Caco-2 (cell line): ENCODE measurements around the gene SH2D4B. TPM values are rescaled to one million over a fixed set of nuclear protein-coding genes. Genes with fewer than 3 reads are reported as not detected.

Experiments used
- BruUV-seq: library from RNA; stranded (reverse); fragments of 400-500 nt; replicated peaks from 2 replicates; lab custom pipeline; 2021; lab: Mats Ljungman, UMichigan
- CTCF ChIA-PET: fragments of 300-600 bp; sonication (Branson Sonifier 250); formaldehyde crosslinking; loops from one replicate; lab custom pipeline; 2022; ENCODE audit warnings: antibody characterized with exemption; lab: Charles Lee
- POLR2A ChIA-PET: fragments of 300-600 bp; sonication (Branson Sonifier 250); formaldehyde crosslinking; loops from one replicate; lab custom pipeline; 2022; ENCODE audit warnings: antibody characterized with exemption; lab: Charles Lee
- DNase-seq, 2 experiments: peaks; one replicate each; pipeline versions ENCODE4 v3.0.0 to v3.0.0-alpha.2; 2020 to 2022
- H3K27me3 ChIP-seq: replicated peaks from 2 replicates; pipeline ENCODE4 v1.6.0; 2011; ENCODE audit warnings: low read length; ENCODE audit not compliant: control insufficient read depth, insufficient read depth
- H3K36me3 ChIP-seq: 2 replicates; pipeline ENCODE4 v1.5.1; 2011; ENCODE audit warnings: low read length; ENCODE audit not compliant: control insufficient read depth, insufficient read depth
- H3K4me1 ChIP-seq: fragments of 250-450 bp; sonication (Bioruptor Pico); 2 replicates; pipeline ENCODE4 v1.5.1; 2020; ENCODE audit warnings: mild to moderate bottlenecking
- H3K4me3 ChIP-seq: 2 replicates; pipeline ENCODE4 v1.5.1; 2011; ENCODE audit warnings: low read depth, mild to moderate bottlenecking, control low read depth, low read length
- H3K9me3 ChIP-seq: fragments of 250-450 bp; sonication (Bioruptor Pico); 2 replicates; pipeline ENCODE4 v1.5.1; 2020; ENCODE audit warnings: mild to moderate bottlenecking, moderate library complexity
- H3K27ac Mint-ChIP-seq: one replicate; pipeline ENCODE4 v1.8.0; 2022; ENCODE audit warnings: mixed read lengths; ENCODE audit not compliant: unreplicated experiment
- H3K27me3 Mint-ChIP-seq: one replicate; pipeline ENCODE4 v1.8.0; 2022; ENCODE audit warnings: mixed read lengths; ENCODE audit not compliant: insufficient read depth, unreplicated experiment
- H3K36me3 Mint-ChIP-seq: one replicate; pipeline ENCODE4 v1.8.0; 2022; ENCODE audit warnings: mild to moderate bottlenecking, mixed read lengths; ENCODE audit not compliant: insufficient read depth, unreplicated experiment
- H3K4me1 Mint-ChIP-seq: one replicate; pipeline ENCODE4 v1.8.0; 2022; ENCODE audit warnings: low read depth, mixed read lengths; ENCODE audit not compliant: unreplicated experiment
- H3K4me3 Mint-ChIP-seq: one replicate; pipeline ENCODE4 v1.8.0; 2022; ENCODE audit warnings: mild to moderate bottlenecking, moderate library complexity, mixed read lengths; ENCODE audit not compliant: unreplicated experiment
- H3K9me3 Mint-ChIP-seq: one replicate; pipeline ENCODE4 v1.8.0; 2022; ENCODE audit warnings: mixed read lengths; ENCODE audit not compliant: unreplicated experiment
- CTCF ChIP-seq, 2 experiments: fragments of 200-600 bp in 1 of 2; IDR thresholded peaks; 1 replicate in 1 of 2; 2 replicates in 1 of 2; pipeline versions ENCODE4 v1.5.1 to v1.8.0; 2011 to 2022; ENCODE audit warnings: antibody characterized with exemption in 1 of 2, control low read depth in 1 of 2, inconsistent platforms in 1 of 2, low read depth in 1 of 2, low read length in 1 of 2, mild to moderate bottlenecking in 1 of 2, moderate library complexity in 1 of 2; ENCODE audit not compliant: insufficient read depth in 1 of 2, severe bottlenecking in 1 of 2, unreplicated experiment in 1 of 2
- intact Hi-C: fragments of 100-400 bp; cut with micrococcal nuclease; formaldehyde crosslinking; loops from one replicate; pipeline ENCODE4 v1.10.0; 2022; ENCODE audit not compliant: unreplicated experiment
- total RNA-seq: library from RNA; stranded (reverse); gene quantifications from 2 replicates; pipeline ENCODE4 v1.2.3, GENCODE V29; 2022

Gene SH2D4B
- total RNA-seq, 1 experiment from 2014 or later = 0.23 TPM

GRCh38 chr10:80630324-80630723 is 92.6 kb downstream of the SH2D4B start:
- POLR2A ChIA-PET = no interaction called here

DNA sequence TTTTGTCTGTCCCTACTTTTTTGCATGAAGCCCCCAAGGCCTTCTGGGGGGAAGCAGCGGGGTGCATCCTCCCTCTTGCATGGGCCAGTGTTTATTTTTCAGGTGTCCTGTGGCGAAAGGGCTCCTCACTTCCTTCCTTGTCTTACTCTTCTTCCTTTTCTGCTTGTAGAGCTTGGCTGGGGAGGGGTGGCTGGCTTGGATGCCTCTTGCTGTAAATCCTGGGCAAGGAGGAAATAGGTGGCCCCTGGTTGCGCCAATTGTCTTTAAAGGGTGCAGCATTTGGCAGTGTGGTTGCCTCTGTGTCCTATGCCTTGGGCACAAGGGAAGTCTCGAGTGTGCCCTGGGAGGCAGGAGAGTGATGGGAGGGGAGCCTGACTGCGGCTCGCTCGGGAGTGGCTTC is 95.0 kb downstream of the SH2D4B start:
- Mint-ChIP-seq H3K4me1 (no peaks in the 10 kb centered on the region), H3K4me3 (no peak overlapping the region), H3K27me3 (peaks cover 10% of the 10 kb centered on the region), H3K27ac (no peak overlapping the region), H3K36me3 (no peaks in the 10 kb centered on the region), H3K9me3 (no peaks in the 10 kb centered on the region)
- Histone ChIP-seq H3K4me1 (no peaks in the 10 kb centered on the region), H3K4me3 (no peak overlapping the region), H3K36me3 (no peaks in the 10 kb centered on the region), H3K9me3 (no peaks in the 10 kb centered on the region), H3K27me3 (no peaks in the 10 kb centered on the region)
- CTCF ChIA-PET = no interaction called here
- BruUV-seq = no TSS peak
- intact Hi-C loops = no loop called here
- TF ChIP-seq CTCF (IDR thresholded peaks at IDR 0.05; ENCODE audit: insufficient read depth in 1 of 2, low read depth in 1 of 2, low read length in 1 of 2, severe bottlenecking in 1 of 2, unreplicated experiment in 1 of 2) = no peak
- POLR2A ChIA-PET = no interaction called here
- DNase-seq = no peak

More at GRCh38 chr10:80630324-80630723, 92.6 kb downstream of the SH2D4B start:
- Histone ChIP-seq H3K9me3 (no peaks in the 10 kb centered on the region), H3K4me3 (no peak overlapping the region), H3K4me1 (no peaks in the 10 kb centered on the region), H3K27me3 (no peaks in the 10 kb centered on the region), H3K36me3 (no peaks in the 10 kb centered on the region)
- CTCF ChIA-PET = no interaction called here
- H3K27me3 Mint-ChIP-seq = peaks cover 15% of the 10 kb centered on the region
- H3K4me1 Mint-ChIP-seq = no peaks in the 10 kb centered on the region
- intact Hi-C loops = no loop called here
- H3K36me3 Mint-ChIP-seq = no peaks in the 10 kb centered on the region
- no peak overlapping the region for H3K4me3 Mint-ChIP-seq
- no peak for DNase-seq
- peaks cover 10% of the 10 kb centered on the region for H3K9me3 Mint-ChIP-seq
- no peak overlapping the region for H3K27ac Mint-ChIP-seq
- no peak for TF ChIP-seq CTCF (IDR thresholded peaks at IDR 0.05; ENCODE audit: insufficient read depth in 1 of 2, low read depth in 1 of 2, low read length in 1 of 2, severe bottlenecking in 1 of 2, unreplicated experiment in 1 of 2)
- BruUV-seq = no TSS peak

GRCh38 chr10:80633383-80633860 is 95.7 kb downstream of the SH2D4B start:
- H3K9me3 Mint-ChIP-seq = no peaks in the 10 kb centered on the region
- Histone ChIP-seq H3K27me3 (no peaks in the 10 kb centered on the region), H3K36me3 (no peaks in the 10 kb centered on the region), H3K4me1 (no peaks in the 10 kb centered on the region), H3K9me3 (no peaks in the 10 kb centered on the region), H3K4me3 (no peak overlapping the region)
- no peaks in the 10 kb centered on the region for H3K4me1 Mint-ChIP-seq
- no peaks in the 10 kb centered on the region for H3K36me3 Mint-ChIP-seq
- TF ChIP-seq CTCF (IDR thresholded peaks at IDR 0.05; ENCODE audit: insufficient read depth in 1 of 2, low read depth in 1 of 2, low read length in 1 of 2, severe bottlenecking in 1 of 2, unreplicated experiment in 1 of 2) = no peak
- CTCF ChIA-PET = no interaction called here
- peaks cover 9% of the 10 kb centered on the region for H3K27me3 Mint-ChIP-seq
- intact Hi-C loops = no loop called here
- POLR2A ChIA-PET = no interaction called here
- no peak overlapping the region for H3K4me3 Mint-ChIP-seq
- H3K27ac Mint-ChIP-seq = no peak overlapping the region
- DNase-seq = no peak
- no TSS peak for BruUV-seq
